Right lobe of liver (tissue), 4 donors: ENCODE data around the gene VWA5B2.

ENCODE experiments used
- CTCF ChIP-seq, 4 donors: fragments of 200-600 bp in 3 of 4; fragments of 450-650 bp in 1 of 4; IDR thresholded peaks; one replicate each; pipeline versions ENCODE4 v1.5.1 to v1.8.0; 2016 to 2022; ENCODE audit warnings: antibody characterized with exemption in 4 of 4, mild to moderate bottlenecking in 2 of 4
- POLR2A ChIP-seq: fragments of 450-650 bp; IDR thresholded peaks from one replicate; pipeline ENCODE4 v1.6.1; 2017; ENCODE audit warnings: antibody characterized with exemption, mild to moderate bottlenecking
- donor health status: DM: no; HTN: no; CAD: no.
- donor health status: DM: no; HTN: no; CAD: no.
- donor health status: DM: no; HTN: yes; CAD: no.

- peak; percentile 87 to 97 (median 96) for TF ChIP-seq CTCF (IDR thresholded peaks at IDR 0.05)
- no peak for TF ChIP-seq POLR2A
Measured at GRCh38 chr3:184250167-184250828, 20.9 kb downstream of the VWA5B2 start.
